ENCODE results near the gene TP53. TPM values are rescaled to one million over a fixed set of nuclear protein-coding genes. Genes with fewer than 3 reads are reported as not detected.

Gene TP53
- total RNA-seq, 4 donors from 2014 or later = 27.9 to 49.7 (median 31.7) TPM

- TF ChIP-seq POLR2A (IDR thresholded peaks at IDR 0.05) (no peak), EP300 (IDR thresholded peaks at IDR 0.05; ENCODE audit: low read depth) (no peak), POLR2AphosphoS5 (IDR thresholded peaks at IDR 0.05) (no peak)
- TF ChIP-seq, protein P1, sequence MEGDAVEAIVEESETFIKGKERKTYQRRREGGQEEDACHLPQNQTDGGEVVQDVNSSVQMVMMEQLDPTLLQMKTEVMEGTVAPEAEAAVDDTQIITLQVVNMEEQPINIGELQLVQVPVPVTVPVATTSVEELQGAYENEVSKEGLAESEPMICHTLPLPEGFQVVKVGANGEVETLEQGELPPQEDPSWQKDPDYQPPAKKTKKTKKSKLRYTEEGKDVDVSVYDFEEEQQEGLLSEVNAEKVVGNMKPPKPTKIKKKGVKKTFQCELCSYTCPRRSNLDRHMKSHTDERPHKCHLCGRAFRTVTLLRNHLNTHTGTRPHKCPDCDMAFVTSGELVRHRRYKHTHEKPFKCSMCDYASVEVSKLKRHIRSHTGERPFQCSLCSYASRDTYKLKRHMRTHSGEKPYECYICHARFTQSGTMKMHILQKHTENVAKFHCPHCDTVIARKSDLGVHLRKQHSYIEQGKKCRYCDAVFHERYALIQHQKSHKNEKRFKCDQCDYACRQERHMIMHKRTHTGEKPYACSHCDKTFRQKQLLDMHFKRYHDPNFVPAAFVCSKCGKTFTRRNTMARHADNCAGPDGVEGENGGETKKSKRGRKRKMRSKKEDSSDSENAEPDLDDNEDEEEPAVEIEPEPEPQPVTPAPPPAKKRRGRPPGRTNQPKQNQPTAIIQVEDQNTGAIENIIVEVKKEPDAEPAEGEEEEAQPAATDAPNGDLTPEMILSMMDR (IDR thresholded peaks at IDR 0.05) = no peak
- Histone ChIP-seq H3K4me3 (no peak overlapping the region), H3K4me1 (peaks cover 9 to 20% (median 12%) of the 10 kb centered on the region in 4 donors), H3K27me3 (peaks cover 46% of the 10 kb centered on the region), H3K36me3 (peaks cover 0 to 13% (median 0%) of the 10 kb centered on the region in 4 donors), H3K27ac (no peak overlapping the region), H3K9me3 (no peaks in the 10 kb centered on the region)
- in situ Hi-C loops (cut with MboI; ENCODE audit: low pct_ligation_motif_present in 1 of 4, low pct_unique_long_range_greater_than_20kb in 1 of 4, low sequenced_read_pairs in 3 of 4) = no loop called here
- intact Hi-C loops (cut with DNase I; ENCODE audit: low total_unique reads) = no loop called here
- WGBS, 2 donors (ENCODE audit: low coverage in 1 of 2) = 98% methylated on average over 8 of the region's 13 CpGs; no CpG with 5 or more reads in 1 of the 2 donors
- DNase-seq = no peak
Observed at GRCh38 chr17:7702776-7703175, 15.5 kb upstream of the TP53 start.

GRCh38 chr17:7701681-7702080, 14.4 kb upstream of the TP53 start:
- peaks cover 9 to 20% (median 12%) of the 10 kb centered on the region in 4 donors for H3K4me1 ChIP-seq
- DNase-seq = no peak
- no peak for TF ChIP-seq POLR2AphosphoS5 (IDR thresholded peaks at IDR 0.05)
- TF ChIP-seq, protein P1 (IDR thresholded peaks at IDR 0.05) = no peak
- TF ChIP-seq POLR2A (IDR thresholded peaks at IDR 0.05) = no peak
- no peak for TF ChIP-seq EP300 (IDR thresholded peaks at IDR 0.05; ENCODE audit: low read depth)
- in situ Hi-C loops (cut with MboI; ENCODE audit: low pct_ligation_motif_present in 1 of 4, low pct_unique_long_range_greater_than_20kb in 1 of 4, low sequenced_read_pairs in 3 of 4) = no loop called here
- intact Hi-C loops (cut with DNase I; ENCODE audit: low total_unique reads) = no loop called here
- 90 to 98% methylated on average over 8 to 14 of the region's 14 CpGs for WGBS, 2 donors (ENCODE audit: low coverage in 1 of 2)
- H3K36me3 ChIP-seq = peaks cover 0 to 13% (median 0%) of the 10 kb centered on the region in 4 donors
- H3K9me3 ChIP-seq = no peaks in the 10 kb centered on the region
- H3K4me3 ChIP-seq = no peak overlapping the region
- no peak overlapping the region for H3K27ac ChIP-seq
- peaks cover 35% of the 10 kb centered on the region for H3K27me3 ChIP-seq

GRCh38 chr17:7700510-7700909, 13.2 kb upstream of the TP53 start:
- WGBS, 2 donors (ENCODE audit: low coverage in 1 of 2) = 93 to 98% methylated on average over 5 to 7 of the region's 7 CpGs
- peaks cover 24% of the 10 kb centered on the region for H3K27me3 ChIP-seq
- in situ Hi-C loops (cut with MboI; ENCODE audit: low pct_ligation_motif_present in 1 of 4, low pct_unique_long_range_greater_than_20kb in 1 of 4, low sequenced_read_pairs in 3 of 4) = no loop called here
- H3K4me1 ChIP-seq = peaks cover 9 to 15% (median 12%) of the 10 kb centered on the region in 4 donors
- no peak overlapping the region for H3K4me3 ChIP-seq
- H3K27ac ChIP-seq = no peak overlapping the region
- intact Hi-C loops (cut with DNase I; ENCODE audit: low total_unique reads) = no loop called here
- no peak for DNase-seq
- peaks cover 0 to 13% (median 0%) of the 10 kb centered on the region in 4 donors for H3K36me3 ChIP-seq
- TF ChIP-seq POLR2AphosphoS5 (IDR thresholded peaks at IDR 0.05) = no peak
- TF ChIP-seq, protein P1 (IDR thresholded peaks at IDR 0.05) = no peak
- no peak for TF ChIP-seq EP300 (IDR thresholded peaks at IDR 0.05; ENCODE audit: low read depth)
- TF ChIP-seq POLR2A (IDR thresholded peaks at IDR 0.05) = no peak
- no peaks in the 10 kb centered on the region for H3K9me3 ChIP-seq

- Histone ChIP-seq H3K9me3 (no peaks in the 10 kb centered on the region), H3K4me3 (no peak overlapping the region), H3K27me3 (no peaks in the 10 kb centered on the region), H3K27ac (no peak overlapping the region), H3K4me1 (no peaks in the 10 kb centered on the region), H3K36me3 (peaks cover 0 to 13% (median 0%) of the 10 kb centered on the region in 4 donors)
- in situ Hi-C loops (cut with MboI; ENCODE audit: low pct_ligation_motif_present in 1 of 4, low pct_unique_long_range_greater_than_20kb in 1 of 4, low sequenced_read_pairs in 3 of 4) (no loop called here), intact Hi-C loops (cut with DNase I; ENCODE audit: low total_unique reads) (no loop called here)
- 93 to 96% methylated on average over 3 to 4 of the region's 4 CpGs for WGBS, 2 donors (ENCODE audit: low coverage in 1 of 2)
- TF ChIP-seq EP300 (IDR thresholded peaks at IDR 0.05; ENCODE audit: low read depth) = no peak
- no peak for TF ChIP-seq POLR2AphosphoS5 (IDR thresholded peaks at IDR 0.05)
- no peak for TF ChIP-seq POLR2A (IDR thresholded peaks at IDR 0.05)
- TF ChIP-seq, protein P1 (IDR thresholded peaks at IDR 0.05) = no peak
- DNase-seq = no peak
Observed at GRCh38 chr17:7697828-7698588, 10.7 kb upstream of the TP53 start.

Data from transverse colon (tissue), 4 donors.